ENCODE results near the gene LHPP.

Gene LHPP

GRCh38 chr10:124518366-124518765 is 56.7 kb downstream of the LHPP start:
- H3K27ac ChIP-seq = no peak overlapping the region
- no peak for TF ChIP-seq ZFX (IDR thresholded peaks at IDR 0.05)
- no peak for TF ChIP-seq CTCF (conservative IDR thresholded peaks at IDR 0.05)

DNA sequence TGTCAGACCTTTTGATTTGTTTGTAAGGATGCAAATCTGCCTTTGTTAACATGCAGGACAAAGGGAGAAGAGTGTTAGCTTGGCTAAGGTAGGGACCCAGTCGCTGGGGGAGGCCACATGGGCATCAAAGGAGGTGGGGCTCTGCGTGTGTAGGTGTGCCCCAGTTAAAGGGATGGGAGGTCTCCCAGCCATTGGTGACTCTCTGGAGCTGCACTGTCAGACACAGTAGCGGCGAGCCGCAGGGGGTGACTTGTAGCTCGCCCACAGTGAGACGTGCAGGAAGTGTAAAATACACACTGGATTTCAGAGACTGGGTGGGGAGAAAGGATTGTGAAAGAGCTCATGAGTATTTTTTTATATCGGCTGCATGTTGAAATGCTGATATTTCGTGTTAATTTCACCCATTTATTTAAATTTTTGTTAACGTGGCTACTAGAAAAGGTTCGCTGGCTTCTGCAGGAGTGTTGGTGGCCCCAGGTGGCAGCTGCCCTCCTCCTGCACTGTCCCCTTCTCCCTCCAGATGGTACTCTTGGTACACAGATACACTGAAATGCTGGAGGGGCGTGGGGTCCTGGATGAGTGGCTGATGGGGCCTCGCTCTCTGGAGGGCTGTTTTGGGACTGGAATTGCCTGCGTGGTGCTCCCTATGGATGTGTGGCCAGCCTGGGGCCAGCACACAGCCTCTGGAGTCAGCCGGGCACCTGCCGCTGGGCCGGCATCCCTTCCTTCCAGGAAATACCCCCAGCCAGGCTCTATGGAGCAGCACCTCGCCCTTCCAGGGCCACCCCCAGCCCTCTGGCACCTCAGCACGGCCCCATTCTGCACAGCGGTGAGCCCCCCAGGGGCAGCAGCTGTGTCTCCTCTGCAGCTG is 59.2 kb downstream of the LHPP start:
- H3K27ac ChIP-seq = no peak overlapping the region
- TF ChIP-seq ZFX (IDR thresholded peaks at IDR 0.05) (no peak), CTCF (conservative IDR thresholded peaks at IDR 0.05) (no peak)

- TF ChIP-seq ZFX (IDR thresholded peaks at IDR 0.05) = no peak
- TF ChIP-seq CTCF (conservative IDR thresholded peaks at IDR 0.05) = no peak
- H3K27ac ChIP-seq = no peak overlapping the region
Measured at GRCh38 chr10:124521429-124521871, 59.8 kb downstream of the LHPP start.

DNA sequence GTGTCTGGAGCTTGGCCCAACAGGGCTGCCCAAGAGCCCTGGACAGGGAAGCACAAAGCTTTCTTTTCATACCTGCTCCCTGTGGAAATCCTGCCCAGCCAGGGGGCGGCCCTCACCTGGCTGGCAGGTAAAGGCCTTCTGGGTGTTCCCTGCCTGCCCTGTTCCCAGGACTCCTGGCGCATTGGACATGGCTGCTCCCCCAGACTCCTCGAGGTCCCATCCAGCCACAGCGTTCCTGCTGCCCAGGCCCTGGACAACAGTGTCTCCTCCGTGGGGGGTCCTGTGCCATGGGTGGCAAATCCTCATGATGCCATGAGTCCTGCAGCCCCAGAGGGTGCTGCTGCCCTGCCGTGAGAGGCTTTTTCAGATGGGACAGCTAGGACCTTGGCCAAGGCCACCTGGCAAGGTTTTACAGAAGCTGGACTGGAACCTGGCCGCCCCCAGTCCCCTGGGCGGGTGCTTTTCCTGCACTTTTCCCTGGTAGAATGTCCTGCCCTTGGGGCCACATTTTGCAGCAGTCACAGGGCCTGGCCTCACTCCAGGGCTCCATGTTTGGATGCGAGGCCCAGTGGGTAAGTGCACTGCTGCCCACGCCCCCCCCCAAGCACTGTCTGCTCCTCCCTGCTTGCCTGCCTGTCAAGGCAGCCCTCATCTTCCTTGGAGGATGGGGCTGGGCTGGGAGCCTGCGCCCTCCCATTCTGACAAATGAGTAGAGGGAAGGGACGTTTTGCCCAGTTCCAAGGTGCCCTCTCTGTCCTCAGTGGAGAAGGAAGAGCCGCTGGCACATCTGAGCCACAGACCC is 60.7 kb downstream of the LHPP start:
- TF ChIP-seq ZFX (IDR thresholded peaks at IDR 0.05) = no peak
- TF ChIP-seq CTCF (conservative IDR thresholded peaks at IDR 0.05) = no peak
- no peak overlapping the region for H3K27ac ChIP-seq

- no peak overlapping the region for H3K27ac ChIP-seq
- TF ChIP-seq ZFX (IDR thresholded peaks at IDR 0.05) = no peak
- no peak for TF ChIP-seq CTCF (conservative IDR thresholded peaks at IDR 0.05)
Measured at GRCh38 chr10:124522933-124523871, 61.6 kb downstream of the LHPP start.

- TF ChIP-seq CTCF (conservative IDR thresholded peaks at IDR 0.05) (no peak), ZFX (IDR thresholded peaks at IDR 0.05) (no peak)
- no peak overlapping the region for H3K27ac ChIP-seq
Measured at GRCh38 chr10:124523901-124524300, 62.3 kb downstream of the LHPP start.
